ENCODE data around the gene TMEM52.

TMEM52 gene

DNA sequence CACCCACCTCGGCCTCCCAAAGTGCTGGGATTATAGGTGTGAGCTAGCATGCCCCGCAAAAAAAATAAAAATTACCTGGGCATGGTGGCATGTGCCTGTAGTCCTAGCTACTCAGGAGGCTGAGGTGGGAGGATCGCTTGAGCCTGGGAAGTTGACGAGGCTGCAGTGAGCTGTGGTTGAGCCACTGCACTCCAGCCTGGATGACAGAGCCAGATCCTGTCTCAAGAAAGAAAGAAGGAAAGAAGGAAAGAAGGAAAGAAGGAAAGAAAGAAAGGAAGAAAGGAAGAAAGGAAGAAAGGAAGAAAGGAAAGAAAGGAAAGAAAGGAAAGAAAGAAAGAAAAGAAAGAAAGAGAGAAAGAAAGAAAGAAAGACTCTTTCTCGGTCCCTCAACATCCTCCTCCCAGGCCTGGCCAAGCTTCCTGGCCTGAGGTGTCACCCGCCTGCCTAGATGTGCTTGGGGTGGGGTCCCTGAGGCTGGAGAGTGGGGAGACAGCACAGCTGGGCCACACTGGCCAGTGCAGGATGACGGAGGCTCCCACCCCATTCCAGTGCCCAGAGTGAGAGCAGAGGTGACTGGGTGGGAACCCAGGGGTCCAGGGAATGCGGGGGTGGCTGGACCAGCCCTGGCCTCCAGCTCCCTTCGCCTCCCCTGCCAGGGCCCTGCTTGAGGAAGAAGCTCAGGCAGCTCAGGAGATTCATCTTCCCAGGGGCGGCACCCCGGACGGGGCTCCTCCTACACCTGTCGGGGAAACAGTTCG is 18.0 kb downstream of the TMEM52 start:
- TF ChIP-seq, protein P1, sequence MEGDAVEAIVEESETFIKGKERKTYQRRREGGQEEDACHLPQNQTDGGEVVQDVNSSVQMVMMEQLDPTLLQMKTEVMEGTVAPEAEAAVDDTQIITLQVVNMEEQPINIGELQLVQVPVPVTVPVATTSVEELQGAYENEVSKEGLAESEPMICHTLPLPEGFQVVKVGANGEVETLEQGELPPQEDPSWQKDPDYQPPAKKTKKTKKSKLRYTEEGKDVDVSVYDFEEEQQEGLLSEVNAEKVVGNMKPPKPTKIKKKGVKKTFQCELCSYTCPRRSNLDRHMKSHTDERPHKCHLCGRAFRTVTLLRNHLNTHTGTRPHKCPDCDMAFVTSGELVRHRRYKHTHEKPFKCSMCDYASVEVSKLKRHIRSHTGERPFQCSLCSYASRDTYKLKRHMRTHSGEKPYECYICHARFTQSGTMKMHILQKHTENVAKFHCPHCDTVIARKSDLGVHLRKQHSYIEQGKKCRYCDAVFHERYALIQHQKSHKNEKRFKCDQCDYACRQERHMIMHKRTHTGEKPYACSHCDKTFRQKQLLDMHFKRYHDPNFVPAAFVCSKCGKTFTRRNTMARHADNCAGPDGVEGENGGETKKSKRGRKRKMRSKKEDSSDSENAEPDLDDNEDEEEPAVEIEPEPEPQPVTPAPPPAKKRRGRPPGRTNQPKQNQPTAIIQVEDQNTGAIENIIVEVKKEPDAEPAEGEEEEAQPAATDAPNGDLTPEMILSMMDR (IDR thresholded peaks at IDR 0.05): no peak
- no peak overlapping the region for H3K27ac ChIP-seq

DNA sequence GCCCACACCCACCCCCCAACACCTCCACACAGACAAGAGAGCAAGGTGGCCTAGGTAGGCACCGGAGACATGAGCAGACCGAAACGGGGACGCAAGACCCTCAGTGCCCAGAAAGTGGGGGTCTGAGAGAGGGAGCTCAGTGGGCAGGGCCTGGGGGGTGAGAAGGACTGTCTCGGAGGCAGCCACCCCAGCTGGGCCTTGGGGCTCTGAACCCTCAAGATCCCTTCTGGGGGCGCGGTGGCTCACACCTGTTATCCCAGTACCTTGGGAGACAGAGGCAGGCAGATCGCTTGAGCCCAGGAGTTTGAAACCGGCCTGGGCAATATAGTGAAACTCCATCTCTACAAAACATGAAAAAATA is 19.1 kb downstream of the TMEM52 start:
- H3K27ac ChIP-seq: no peak overlapping the region
- no peak for TF ChIP-seq ZFX (IDR thresholded peaks at IDR 0.05; ENCODE audit: borderline replicate concordance)
- TF ChIP-seq, protein P1 (IDR thresholded peaks at IDR 0.05): no peak

DNA sequence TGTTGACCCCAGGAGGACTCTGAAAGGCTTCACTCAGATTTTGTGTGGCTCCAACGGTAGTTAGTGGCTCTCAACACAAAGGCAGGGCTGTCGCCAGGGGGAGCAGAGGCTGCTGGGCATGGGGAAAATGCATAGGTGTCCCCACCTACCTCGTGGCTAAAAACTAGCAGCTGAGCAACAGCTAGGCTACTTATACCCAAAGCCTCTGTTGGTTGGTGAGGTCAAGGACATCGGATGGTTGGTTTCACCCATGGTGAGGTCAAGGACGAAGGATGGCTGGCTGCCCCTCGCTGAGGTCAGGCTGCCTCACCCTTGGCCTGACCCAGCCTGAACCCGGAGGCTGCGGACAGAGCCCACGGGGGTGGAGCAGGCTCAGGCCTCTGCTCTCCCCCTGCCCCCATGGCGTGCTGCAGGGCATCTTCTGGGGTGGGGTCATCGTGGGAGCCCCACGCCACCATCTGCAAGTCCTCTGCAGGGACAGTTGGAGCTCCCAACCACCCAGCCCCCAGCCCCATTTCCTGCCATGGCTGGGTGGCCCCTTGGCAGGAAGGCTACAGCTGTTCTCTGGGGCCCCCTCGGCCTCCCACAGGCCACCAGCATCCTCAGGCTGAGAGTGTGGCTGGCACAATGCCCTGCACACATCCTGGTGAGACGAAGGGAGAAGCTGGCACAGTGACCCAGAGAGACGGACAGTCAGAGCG is 19.7 kb downstream of the TMEM52 start:
- H3K27ac ChIP-seq: no peak overlapping the region
- no peak for TF ChIP-seq ZFX (IDR thresholded peaks at IDR 0.05; ENCODE audit: borderline replicate concordance)
- TF ChIP-seq, protein P1 (IDR thresholded peaks at IDR 0.05): no peak

DNA sequence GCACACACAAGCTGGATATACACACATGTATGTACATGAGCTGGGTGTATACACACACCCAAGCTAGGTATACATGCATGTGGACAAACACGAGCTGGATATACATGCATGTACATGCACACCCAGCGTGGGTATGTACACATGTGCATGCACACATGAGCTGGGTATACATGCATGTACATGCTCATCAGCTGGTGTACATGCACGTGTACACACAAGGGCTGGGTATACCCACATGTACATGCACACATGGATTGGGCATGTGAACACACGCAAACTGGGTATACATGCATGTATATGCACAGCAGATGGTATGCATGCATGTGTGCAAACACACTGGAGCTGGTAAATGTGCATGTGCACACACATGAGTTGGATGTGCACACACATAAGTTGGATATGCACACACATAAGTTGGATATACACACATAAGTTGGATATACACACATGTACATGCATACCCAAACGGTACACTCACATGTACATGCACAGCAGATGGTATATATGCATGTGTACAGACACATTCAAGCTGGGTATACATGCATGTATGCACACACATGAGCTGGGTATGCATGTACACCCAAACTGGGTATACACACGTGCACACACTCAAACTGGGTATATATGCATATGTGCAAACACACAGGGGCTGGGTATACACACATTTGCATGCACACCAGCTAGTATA is 20.7 kb downstream of the TMEM52 start:
- no peak overlapping the region for H3K27ac ChIP-seq
- TF ChIP-seq ZFX (IDR thresholded peaks at IDR 0.05; ENCODE audit: borderline replicate concordance): no peak
- TF ChIP-seq, protein P1 (IDR thresholded peaks at IDR 0.05): no peak

DNA sequence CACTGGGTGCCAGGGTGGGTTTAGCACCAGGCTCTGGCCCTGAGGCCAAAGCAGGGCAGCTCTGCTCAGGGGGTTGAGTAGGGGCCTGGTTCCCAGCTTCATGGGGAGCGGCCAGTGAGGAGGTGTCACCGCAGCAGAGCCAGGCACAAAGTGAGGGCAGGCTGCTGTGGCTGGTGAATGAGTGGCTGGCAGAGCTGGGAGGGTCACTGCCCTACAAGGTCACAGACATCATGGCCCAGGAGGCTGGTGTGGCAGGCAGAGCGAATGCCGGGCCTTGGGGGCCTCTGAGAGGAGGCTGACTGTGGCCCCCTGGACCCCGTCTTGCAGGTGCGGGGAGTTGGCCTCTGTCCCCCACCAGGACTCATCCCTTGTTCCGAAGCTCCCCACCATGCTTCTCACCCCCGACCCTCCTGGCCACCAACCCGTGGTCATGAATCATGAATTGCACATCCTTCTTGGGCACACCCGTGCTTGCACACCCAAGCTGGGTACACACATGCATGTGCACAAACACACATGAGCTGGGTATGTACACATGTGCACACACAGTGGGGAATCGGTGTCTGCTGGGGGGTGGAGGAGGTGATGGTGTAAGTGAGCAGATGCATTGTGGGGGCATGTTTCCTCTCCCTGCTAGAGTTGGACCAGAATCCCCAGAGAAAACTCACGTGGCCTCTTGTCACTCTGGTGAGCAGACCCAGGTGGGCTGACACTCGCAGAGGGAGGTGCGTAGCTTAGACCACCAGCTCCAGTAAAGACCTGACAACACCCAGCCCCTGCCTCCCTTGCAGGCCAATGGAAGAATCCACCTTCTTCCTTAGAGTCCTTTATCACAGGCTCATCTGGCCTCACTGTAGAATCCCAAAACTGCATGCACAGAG is 23.4 kb downstream of the TMEM52 start:
- no peak overlapping the region for H3K27ac ChIP-seq
- TF ChIP-seq, protein P1 (IDR thresholded peaks at IDR 0.05): no peak
- TF ChIP-seq ZFX (IDR thresholded peaks at IDR 0.05; ENCODE audit: borderline replicate concordance): no peak

DNA sequence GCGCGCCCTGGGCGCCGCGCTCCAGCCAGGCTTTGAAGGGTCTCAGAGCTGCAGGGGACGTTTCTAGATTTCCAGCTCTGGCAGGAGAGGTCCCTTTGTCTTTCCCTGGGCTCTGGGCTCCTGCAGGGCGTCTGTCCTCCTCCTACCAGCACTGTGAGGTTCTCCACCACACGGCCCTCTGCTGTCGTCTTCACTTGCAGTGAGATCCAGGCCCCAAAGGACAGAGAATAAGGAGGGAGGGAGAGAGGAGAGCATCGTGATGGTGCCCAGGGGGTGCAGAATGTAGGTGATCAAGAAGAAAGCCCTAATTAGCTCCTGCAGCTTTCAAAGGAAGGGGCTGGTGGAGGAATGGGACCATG is 24.0 kb downstream of the TMEM52 start:
- H3K27ac ChIP-seq: peak overlapping the region; percentile 40; the same call in 1 of the 2 replicates
- TF ChIP-seq, protein P1 (IDR thresholded peaks at IDR 0.05): no peak
- no peak for TF ChIP-seq ZFX (IDR thresholded peaks at IDR 0.05; ENCODE audit: borderline replicate concordance)
